OCI-M2 (cell line): ENCODE data around the gene PHF5A.
A peak's percentile ranks its signal among the peaks of the same experiment; 100 is the strongest.
"Not testable (repeated sequence)": the region's sequence is repeated elsewhere in the genome, so short reads cannot be mapped to it uniquely, and the experiment has no call there.

ENCODE experiments used
- DNase-seq: peaks from one replicate; lab custom pipeline; 2025; ENCODE audit not compliant: unreplicated experiment; lab: John Stamatoyannopoulos, UW

Gene PHF5A

DNA sequence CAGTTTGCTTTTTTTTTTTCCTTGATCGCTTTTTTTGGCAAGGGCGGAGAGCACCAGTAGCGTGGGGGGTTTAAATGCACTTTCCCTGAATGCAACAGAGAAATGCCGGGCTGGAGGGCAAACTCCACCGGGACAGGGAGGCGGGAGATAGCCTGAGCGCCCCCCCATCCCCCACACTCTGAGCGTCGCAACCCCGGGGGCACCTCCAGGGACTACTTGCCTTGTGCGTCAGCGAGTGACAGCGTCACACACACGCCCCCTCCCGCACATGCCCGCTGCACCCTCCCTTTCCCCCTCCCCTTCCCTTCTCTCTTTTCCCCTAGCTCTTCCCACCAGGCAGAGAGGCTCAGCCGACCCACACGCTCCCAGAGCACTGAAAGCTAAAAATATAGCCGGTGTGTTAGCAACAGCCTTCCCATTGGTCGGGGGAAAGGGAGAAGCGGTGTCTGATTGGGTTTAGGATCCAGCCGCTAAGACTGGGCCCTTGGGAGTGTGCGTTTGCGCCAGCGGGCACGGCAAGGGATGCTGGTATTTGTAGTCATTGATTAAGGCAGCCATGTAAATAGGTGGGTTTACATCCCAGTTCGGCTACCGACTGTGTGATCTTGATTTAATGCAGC is 20.2 kb downstream of the PHF5A start:
- peak; percentile 72 for DNase-seq

- DNase-seq: peak; percentile 30
These were observed 20.9 kb downstream of the PHF5A start for GRCh38 chr22:41447435-41448188.

DNA sequence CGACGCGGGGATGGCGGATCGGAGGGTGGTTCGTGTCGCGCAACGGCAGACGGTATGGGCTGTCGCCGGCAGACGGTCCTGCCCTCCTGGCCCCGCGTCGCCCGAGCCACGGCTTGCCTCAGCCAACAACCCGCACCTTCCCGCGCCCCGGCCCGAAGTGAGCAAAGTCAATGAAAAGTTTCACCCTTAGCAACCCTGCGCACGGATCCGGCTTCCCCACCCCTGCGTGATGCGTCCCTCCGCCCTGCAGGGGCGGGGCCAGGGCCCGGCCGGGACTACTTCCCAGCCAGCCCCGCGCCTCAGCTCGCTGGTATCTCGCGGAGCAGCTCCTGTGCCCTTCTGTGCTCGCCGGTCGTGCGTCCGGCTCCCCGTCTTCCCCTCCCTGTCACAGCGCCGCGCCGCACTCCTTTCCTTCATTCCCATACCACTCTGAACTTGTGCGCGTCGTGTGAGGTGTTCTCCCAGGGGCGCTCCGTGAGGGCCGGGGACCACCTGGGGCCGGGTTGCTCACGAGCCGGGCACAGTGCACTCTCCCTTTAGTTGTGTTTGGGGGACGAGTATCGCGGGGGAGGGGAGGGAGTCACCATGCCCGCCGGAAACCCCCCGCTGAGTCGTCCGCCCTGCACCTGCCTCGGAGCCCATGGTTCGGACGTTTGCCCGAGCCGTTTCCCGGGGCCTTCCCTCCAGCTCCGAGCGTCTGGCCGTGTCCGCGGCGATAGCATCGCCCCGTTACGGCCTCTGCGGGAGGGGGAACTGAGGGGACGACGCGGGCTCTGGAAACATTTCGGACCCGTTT is 21.7 kb downstream of the PHF5A start, which contains the start of gene TOB2:
Gene TOB2, minus strand, starts transcription at position 163 of the 796 bp plus-strand sequence. CDS start 9,456 bp downstream, outside the sequence.
- peak; percentile 62 for DNase-seq

GRCh38 chr22:41446057-41446501 is 22.4 kb downstream of the PHF5A start:
- DNase-seq: no peak

DNA sequence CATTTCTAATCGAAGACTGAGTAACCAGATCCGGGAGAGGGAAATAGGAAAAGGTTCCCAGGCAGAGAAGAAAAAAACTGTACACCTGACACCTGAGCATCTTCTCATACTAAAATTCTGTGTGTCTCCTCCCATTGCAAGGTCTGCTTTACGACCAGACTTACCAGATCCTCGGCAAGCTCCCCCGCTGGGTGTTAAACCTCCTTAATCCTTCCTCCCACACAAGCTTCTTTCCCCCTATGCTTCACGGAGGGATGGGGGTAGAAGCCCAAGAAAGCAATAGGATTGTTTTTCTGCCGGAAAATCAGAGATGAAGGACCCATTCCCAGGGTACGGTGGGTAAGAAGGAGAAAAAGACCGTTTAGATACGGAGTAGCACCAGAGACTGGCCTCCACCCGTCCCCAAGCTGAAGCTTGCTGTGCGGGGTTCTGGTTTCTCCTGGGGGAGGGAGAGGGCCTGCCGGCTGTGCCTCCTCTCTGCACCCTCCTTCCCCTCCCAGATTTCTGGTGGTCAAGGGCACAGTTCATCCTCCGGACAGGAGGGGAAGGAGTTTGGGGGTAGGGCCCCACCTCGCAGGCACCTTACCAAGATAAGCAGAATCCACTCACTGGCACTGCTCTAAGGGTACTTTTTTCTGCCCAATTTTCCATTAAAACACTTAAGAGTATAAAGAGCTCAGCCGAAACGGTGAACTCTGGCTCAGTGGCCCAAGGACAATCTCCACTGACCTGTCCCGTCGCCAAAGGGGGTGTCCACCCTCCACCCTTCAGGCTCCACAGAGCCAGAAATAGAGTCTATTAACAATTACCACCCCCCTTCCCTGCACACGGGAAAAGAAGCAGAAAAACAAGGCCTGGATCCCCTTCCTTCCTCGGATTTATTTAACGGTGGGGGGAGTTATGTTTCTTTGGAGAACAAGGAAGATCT is 23.1 kb downstream of the PHF5A start:
- no peak for DNase-seq

GRCh38 chr22:41444360-41445128 is 23.9 kb downstream of the PHF5A start:
- peak; percentile 30 for DNase-seq

DNA sequence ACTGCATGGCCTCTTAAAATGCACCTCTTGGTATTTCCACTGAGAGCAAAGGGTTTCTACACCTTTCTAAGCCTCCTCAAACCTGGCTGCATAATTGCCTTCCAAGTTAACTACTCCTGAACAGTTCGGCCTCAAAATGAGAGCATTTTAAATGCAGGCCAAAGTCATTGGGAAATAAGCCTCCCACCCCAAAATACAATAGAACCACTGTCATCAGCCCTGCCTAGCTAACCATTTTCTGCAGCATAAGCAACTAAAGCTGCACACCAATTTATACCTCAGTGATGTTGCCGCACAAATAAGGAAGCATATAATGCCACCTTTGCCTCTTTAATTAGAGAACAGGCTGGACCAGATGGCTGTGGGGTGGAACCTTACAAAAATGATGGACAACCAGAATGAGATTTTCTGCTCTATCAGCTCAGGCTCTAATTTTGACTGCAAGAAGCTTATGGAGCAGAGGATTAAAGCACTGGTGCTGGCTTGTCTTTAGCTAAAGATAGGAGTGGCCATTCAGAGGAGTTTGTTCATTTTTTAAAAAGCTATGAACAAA is 26.2 kb downstream of the PHF5A start:
- no peak for DNase-seq

DNA sequence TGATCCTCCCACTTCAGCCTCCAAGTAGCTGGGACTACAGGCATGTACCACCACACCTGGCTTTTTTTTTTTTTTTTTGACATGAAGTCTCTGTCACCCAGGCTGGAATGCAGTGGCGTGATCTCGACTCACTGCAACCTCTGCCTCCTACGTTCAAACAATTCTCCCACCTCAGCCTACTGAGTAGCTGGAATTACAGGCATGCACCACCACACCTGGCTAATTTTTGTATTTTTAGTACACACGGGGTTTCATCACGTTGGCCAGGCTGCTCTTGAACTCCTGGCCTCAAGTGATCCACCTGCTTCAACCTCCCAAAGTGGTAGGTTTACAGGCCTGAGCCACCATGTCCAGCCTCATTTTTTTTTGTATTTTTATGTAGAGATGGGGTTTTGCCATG is 28.0 kb downstream of the PHF5A start:
- not testable (repeated sequence) for DNase-seq

GRCh38 chr22:41437198-41437597 is 31.3 kb downstream of the PHF5A start:
- DNase-seq: no peak

- DNase-seq: no peak
These were observed 32.0 kb downstream of the PHF5A start for GRCh38 chr22:41436322-41437113.

DNA sequence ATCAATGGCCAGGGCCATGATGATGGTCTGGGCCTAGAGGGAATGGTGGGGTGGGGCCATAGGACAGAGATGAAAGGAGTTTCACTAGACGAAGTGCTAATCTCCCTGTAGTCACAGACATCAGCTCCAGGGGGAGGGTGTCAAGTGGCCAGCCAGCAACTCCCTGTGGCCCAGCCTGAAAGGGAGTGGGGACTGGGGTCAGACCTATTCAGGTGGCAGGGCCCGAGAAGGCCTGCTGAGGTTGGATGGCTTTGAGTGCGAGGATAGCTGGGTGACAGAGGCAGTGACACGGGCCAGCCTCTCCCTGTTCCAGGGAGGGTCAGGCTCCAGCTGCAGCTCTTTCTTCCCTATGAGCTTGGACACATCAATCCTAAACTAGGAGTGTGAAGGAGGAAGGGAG is 32.9 kb downstream of the PHF5A start:
- no peak for DNase-seq

GRCh38 chr22:41434361-41435003 is 34.0 kb downstream of the PHF5A start:
- not testable (repeated sequence) for DNase-seq

DNA sequence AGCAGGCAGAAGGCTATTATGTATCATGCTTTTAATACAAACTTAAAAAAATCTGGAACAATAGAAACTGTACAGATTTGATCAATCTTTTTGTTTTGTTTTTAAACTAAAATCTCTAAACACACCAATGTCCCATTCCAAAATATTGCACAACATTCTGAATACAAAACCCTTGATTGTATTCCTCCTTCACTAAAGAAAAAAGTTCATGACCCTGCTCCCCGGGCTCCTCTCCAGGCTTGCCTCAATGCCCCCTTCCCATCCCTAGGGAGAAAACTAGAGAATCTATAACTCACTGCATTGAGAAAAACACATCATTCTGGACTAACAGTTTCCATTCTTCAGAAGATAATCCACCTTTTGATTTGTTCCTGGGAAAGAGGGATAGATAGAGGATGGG is 35.0 kb downstream of the PHF5A start:
- DNase-seq: not testable (repeated sequence)

GRCh38 chr22:41431656-41432055 is 36.8 kb downstream of the PHF5A start:
- DNase-seq: no peak

DNA sequence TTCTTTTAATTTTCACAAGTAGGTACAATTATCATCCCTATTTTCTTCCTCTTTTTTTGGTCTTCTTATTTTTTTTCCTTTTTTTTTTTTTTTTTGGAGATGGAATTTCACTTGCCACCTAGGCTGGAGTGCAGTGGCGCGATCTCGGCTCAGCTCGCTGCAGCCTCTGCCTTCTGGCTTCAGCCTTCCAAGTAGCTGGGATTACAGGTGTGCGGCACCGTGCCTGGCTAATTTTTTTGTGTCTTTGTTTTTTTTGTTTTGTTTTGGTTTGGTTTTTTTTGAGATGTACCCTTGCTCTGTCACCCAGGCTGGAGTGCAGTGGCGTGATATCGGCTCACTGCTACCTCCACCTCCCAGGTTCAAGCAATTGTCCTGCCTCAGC is 38.5 kb downstream of the PHF5A start:
- no peak for DNase-seq

- DNase-seq: no peak
These were observed 39.1 kb downstream of the PHF5A start for GRCh38 chr22:41429232-41429950.

DNA sequence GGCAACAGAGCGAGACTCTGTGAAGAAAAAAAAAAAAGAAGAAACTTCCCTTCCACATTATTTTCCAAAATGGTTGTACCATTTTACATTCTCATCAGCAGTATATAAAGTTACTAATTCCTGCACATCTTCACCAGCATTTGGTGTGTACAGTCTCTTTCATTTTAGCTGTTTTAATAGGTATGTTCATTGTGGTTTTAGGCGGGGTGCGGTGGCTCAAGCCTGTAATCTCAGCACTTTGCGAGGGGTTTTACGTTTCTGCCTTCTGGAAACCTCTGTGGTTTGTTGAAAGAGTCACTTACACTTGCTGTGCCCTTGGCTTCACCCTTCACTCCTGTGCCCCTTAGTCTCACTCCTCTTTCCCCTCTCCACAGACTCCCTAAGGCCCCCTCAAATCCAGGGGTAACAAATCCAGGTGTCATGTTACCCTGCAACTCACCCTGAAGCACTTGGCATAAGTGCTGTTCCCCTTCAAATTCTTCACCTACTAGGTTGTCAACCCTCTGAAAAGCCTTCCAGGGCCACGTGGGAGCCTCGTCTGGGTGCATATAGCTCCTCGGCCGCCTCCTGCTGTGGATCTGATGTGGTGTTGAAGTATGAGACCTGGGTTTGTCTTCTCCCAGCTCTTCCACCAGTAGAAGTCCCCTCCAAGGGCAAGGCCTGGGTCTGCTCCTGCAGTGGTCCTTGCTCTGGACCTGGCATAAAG is 42.7 kb downstream of the PHF5A start:
- DNase-seq: no peak
